ENCODE data around the gene CAD. TPM values are rescaled to one million over a fixed set of nuclear protein-coding genes. Genes with fewer than 3 reads are reported as not detected.

Gene CAD
- total RNA-seq, 2 donors from 2014 or later: 11.1 to 49.1 TPM

DNA sequence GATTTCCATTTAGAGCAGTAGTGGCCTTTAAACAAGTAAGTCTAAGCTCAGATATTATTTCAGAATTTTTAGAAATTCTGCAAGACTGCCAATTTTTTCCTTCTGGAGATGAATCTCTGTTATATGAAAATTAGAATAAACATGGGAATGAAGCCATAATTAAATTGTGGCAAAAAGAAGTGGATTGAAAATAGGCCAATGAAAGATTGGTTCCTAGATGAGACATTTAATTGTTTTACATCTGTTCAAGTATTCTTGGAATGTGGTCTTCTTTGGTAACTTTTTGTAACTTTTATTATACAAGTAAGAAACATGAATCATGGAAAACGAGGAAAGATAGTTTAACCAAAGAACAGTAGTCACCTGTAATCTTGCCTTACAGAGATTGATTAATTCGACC lies 10.3 kb downstream of the CAD start:
- no peak overlapping the region for H3K9ac ChIP-seq (ENCODE audit: low read depth in 2 of 2, low read length in 2 of 2)
- H3K27ac ChIP-seq: no peak overlapping the region
- intact Hi-C loops (cut with DNase I): no loop called here
- H3K36me3 ChIP-seq: peaks cover 19% of the 10 kb centered on the region
- TF ChIP-seq, protein P1, sequence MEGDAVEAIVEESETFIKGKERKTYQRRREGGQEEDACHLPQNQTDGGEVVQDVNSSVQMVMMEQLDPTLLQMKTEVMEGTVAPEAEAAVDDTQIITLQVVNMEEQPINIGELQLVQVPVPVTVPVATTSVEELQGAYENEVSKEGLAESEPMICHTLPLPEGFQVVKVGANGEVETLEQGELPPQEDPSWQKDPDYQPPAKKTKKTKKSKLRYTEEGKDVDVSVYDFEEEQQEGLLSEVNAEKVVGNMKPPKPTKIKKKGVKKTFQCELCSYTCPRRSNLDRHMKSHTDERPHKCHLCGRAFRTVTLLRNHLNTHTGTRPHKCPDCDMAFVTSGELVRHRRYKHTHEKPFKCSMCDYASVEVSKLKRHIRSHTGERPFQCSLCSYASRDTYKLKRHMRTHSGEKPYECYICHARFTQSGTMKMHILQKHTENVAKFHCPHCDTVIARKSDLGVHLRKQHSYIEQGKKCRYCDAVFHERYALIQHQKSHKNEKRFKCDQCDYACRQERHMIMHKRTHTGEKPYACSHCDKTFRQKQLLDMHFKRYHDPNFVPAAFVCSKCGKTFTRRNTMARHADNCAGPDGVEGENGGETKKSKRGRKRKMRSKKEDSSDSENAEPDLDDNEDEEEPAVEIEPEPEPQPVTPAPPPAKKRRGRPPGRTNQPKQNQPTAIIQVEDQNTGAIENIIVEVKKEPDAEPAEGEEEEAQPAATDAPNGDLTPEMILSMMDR (IDR thresholded peaks at IDR 0.05): no peak
- H3K9me3 ChIP-seq: no peaks in the 10 kb centered on the region
- DNase-seq: no peak
- no peaks in the 10 kb centered on the region for H3K27me3 ChIP-seq
- H3K4me1 ChIP-seq: no peaks in the 10 kb centered on the region
- no peak overlapping the region for H3K4me3 ChIP-seq

DNA sequence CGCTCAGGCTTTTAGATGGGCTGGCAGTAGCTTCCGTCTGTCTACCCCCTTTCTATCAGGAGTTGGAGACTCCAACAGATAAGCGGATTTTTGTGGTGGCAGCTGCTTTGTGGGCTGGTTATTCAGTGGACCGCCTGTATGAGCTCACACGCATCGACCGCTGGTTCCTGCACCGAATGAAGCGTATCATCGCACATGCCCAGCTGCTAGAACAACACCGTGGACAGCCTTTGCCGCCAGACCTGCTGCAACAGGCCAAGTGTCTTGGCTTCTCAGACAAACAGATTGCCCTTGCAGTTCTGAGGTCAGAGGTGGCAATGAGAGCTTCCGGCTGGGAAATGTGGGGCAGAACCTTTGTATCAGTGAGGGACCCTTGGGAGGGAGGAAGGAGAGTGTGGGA lies 14.8 kb downstream of the CAD start:
- no peaks in the 10 kb centered on the region for H3K4me1 ChIP-seq
- H3K4me3 ChIP-seq: no peak overlapping the region
- intact Hi-C loops (cut with DNase I): no loop called here
- DNase-seq: no peak
- no peaks in the 10 kb centered on the region for H3K36me3 ChIP-seq
- H3K9me3 ChIP-seq: no peaks in the 10 kb centered on the region
- TF ChIP-seq, protein P1 (IDR thresholded peaks at IDR 0.05): no peak
- H3K27me3 ChIP-seq: no peaks in the 10 kb centered on the region
- no peak overlapping the region for H3K9ac ChIP-seq (ENCODE audit: low read depth in 2 of 2, low read length in 2 of 2)
- no peak overlapping the region for H3K27ac ChIP-seq

DNA sequence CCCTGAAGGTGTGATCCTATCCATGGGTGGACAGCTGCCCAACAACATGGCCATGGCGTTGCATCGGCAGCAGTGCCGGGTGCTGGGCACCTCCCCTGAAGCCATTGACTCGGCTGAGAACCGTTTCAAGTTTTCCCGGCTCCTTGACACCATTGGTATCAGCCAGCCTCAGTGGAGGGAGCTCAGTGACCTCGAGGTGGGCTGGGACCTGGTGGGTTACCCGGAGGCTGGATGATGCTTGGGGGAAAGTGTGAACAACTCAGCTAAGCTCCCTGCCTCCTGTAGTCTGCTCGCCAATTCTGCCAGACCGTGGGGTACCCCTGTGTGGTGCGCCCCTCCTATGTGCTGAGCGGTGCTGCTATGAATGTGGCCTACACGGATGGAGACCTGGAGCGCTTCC lies 16.2 kb downstream of the CAD start:
- Histone ChIP-seq H3K4me1 (no peaks in the 10 kb centered on the region), H3K9ac (ENCODE audit: low read depth in 2 of 2, low read length in 2 of 2) (no peak overlapping the region), H3K27ac (no peak overlapping the region), H3K27me3 (no peaks in the 10 kb centered on the region), H3K36me3 (peaks cover 9% of the 10 kb centered on the region), H3K9me3 (no peaks in the 10 kb centered on the region), H3K4me3 (no peak overlapping the region)
- intact Hi-C loops (cut with DNase I): no loop called here
- DNase-seq: no peak
- TF ChIP-seq, protein P1 (IDR thresholded peaks at IDR 0.05): no peak

DNA sequence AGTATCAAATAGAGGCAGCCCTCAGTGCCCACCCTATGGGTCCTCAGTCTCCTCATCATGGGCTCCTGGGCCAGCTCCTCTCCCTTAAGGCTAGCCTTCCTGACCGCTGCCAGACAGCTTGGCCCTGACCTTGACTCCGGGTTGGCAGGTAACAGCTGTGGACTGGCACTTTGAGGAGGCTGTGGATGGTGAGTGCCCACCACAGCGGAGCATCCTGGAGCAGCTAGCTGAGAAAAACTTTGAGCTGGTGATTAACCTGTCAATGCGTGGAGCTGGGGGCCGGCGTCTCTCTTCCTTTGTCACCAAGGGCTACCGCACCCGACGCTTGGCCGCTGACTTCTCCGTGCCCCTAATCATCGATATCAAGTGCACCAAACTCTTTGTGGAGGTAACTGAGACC lies 19.0 kb downstream of the CAD start:
- Histone ChIP-seq H3K27me3 (no peaks in the 10 kb centered on the region), H3K9ac (ENCODE audit: low read depth in 2 of 2, low read length in 2 of 2) (no peak overlapping the region), H3K4me3 (no peak overlapping the region), H3K4me1 (no peaks in the 10 kb centered on the region), H3K27ac (no peak overlapping the region), H3K9me3 (no peaks in the 10 kb centered on the region), H3K36me3 (peaks cover 9% of the 10 kb centered on the region)
- TF ChIP-seq, protein P1 (IDR thresholded peaks at IDR 0.05): no peak
- DNase-seq: no peak
- intact Hi-C loops (cut with DNase I): no loop called here

DNA sequence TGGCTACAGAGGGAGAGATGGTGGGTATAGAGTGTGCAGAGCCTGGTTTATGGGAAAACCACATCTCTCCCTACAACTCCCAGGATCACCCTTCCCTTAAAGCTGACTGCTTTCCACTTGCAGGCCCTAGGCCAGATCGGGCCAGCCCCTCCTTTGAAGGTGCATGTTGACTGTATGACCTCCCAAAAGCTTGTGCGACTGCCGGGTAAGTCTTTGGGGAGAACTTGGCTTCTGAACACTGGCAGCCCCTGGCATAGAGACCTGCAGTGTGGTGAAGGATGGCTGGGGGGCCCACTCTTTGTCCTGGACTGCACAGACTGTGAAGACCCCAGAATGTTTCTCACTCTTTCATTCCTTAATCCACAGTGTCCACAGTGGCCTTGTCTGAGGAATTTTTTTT lies 19.5 kb downstream of the CAD start:
- H3K9me3 ChIP-seq: no peaks in the 10 kb centered on the region
- H3K4me1 ChIP-seq: no peaks in the 10 kb centered on the region
- DNase-seq: no peak
- H3K27me3 ChIP-seq: no peaks in the 10 kb centered on the region
- peaks cover 9% of the 10 kb centered on the region for H3K36me3 ChIP-seq
- TF ChIP-seq, protein P1 (IDR thresholded peaks at IDR 0.05): no peak
- H3K4me3 ChIP-seq: no peak overlapping the region
- H3K9ac ChIP-seq (ENCODE audit: low read depth in 2 of 2, low read length in 2 of 2): no peak overlapping the region
- H3K27ac ChIP-seq: no peak overlapping the region
- intact Hi-C loops (cut with DNase I): no loop called here

All from colonic mucosa (tissue), 4 donors.